ENCODE results near the gene CBR1. TPM values are rescaled to one million over a fixed set of nuclear protein-coding genes. Genes with fewer than 3 reads are reported as not detected.

The CBR1 gene
- total RNA-seq, 2 experiments from 2014 or later = 12.0 TPM; not detected in 1

DNA sequence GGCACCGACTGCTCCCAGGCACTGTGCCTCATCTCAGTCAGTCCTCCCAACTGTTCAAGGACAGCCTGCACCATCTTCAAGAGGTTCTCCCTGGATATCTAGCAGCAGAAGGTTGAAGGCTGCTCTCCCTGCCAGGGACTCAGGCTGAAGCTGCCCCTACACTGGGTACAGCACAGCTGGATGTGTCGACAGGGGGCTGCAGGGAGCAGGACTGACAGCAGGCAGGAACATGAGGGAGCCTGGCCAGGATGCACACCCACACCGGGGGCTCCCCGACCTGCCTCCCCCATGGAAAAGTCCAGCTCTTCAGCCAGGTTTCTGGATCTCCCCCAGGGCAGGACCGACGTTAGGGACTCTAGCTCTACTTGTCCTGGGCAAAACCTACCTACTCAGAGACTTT, 30.0 kb upstream of the CBR1 start:
- Histone ChIP-seq H3K9me3 (ENCODE audit: low read length) (no peaks in the 10 kb centered on the region), H3K4me2 (ENCODE audit: low read length) (no peak overlapping the region), H2AFZ (ENCODE audit: low read length) (no peak overlapping the region), H3K36me3 (ENCODE audit: insufficient read depth, low read length) (peaks cover 56% of the 10 kb centered on the region), H3K4me1 (ENCODE audit: insufficient read depth, low read length, poor library complexity, severe bottlenecking) (no peaks in the 10 kb centered on the region), H3K9me2 (ENCODE audit: insufficient read depth, low read length) (no peaks in the 10 kb centered on the region), H3K27ac (ENCODE audit: low read depth, low read length, poor library complexity, severe bottlenecking) (no peak overlapping the region), H3K79me2 (ENCODE audit: insufficient read depth, low read depth, low read length) (no peaks in the 10 kb centered on the region), H4K20me1 (ENCODE audit: insufficient read depth, low read length) (no peaks in the 10 kb centered on the region), H3K4me3 (ENCODE audit: low read depth, low read length, poor library complexity, severe bottlenecking) (no peak overlapping the region)
- TF ChIP-seq, protein P1, sequence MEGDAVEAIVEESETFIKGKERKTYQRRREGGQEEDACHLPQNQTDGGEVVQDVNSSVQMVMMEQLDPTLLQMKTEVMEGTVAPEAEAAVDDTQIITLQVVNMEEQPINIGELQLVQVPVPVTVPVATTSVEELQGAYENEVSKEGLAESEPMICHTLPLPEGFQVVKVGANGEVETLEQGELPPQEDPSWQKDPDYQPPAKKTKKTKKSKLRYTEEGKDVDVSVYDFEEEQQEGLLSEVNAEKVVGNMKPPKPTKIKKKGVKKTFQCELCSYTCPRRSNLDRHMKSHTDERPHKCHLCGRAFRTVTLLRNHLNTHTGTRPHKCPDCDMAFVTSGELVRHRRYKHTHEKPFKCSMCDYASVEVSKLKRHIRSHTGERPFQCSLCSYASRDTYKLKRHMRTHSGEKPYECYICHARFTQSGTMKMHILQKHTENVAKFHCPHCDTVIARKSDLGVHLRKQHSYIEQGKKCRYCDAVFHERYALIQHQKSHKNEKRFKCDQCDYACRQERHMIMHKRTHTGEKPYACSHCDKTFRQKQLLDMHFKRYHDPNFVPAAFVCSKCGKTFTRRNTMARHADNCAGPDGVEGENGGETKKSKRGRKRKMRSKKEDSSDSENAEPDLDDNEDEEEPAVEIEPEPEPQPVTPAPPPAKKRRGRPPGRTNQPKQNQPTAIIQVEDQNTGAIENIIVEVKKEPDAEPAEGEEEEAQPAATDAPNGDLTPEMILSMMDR (conservative IDR thresholded peaks at IDR 0.05; ENCODE audit: low read length) = no peak
- TF ChIP-seq EZH2phosphoT487 (IDR thresholded peaks at IDR 0.05; ENCODE audit: borderline replicate concordance, low read depth, low read length) = no peak
- intact Hi-C loops (cut with micrococcal nuclease; ENCODE audit: unreplicated experiment) = no loop called here
- no TSS peak for BruUV-seq (replicated peaks)
- CTCF ChIA-PET (ENCODE audit: unreplicated experiment) = no interaction called here
- no peak for DNase-seq (ENCODE audit: low spot score)
- POLR2A ChIA-PET = no interaction called here

DNA sequence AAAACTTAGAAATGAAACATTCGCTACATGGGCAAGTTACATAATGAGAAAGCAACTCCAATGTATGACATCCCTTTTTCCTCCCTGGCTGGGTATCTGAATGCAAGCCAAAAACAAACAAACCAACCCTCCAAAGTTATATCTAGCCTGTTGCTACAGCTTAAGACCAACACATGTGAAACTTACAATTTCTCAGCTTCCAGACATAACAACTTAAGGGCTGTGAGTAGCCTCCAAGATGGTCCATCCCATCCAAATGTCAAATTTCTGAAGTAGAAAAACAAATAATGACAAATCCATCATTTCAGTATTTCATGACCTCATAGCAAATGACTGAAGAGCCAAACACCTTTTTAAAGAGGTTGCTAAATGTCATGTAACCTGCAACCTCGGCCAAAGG, 29.4 kb upstream of the CBR1 start:
- Histone ChIP-seq H3K27ac (ENCODE audit: low read depth, low read length, poor library complexity, severe bottlenecking) (no peak overlapping the region), H4K20me1 (ENCODE audit: insufficient read depth, low read length) (no peaks in the 10 kb centered on the region), H2AFZ (ENCODE audit: low read length) (no peak overlapping the region), H3K9me3 (ENCODE audit: low read length) (no peaks in the 10 kb centered on the region), H3K79me2 (ENCODE audit: insufficient read depth, low read depth, low read length) (no peaks in the 10 kb centered on the region), H3K4me3 (ENCODE audit: low read depth, low read length, poor library complexity, severe bottlenecking) (no peak overlapping the region), H3K4me1 (ENCODE audit: insufficient read depth, low read length, poor library complexity, severe bottlenecking) (no peaks in the 10 kb centered on the region), H3K9me2 (ENCODE audit: insufficient read depth, low read length) (no peaks in the 10 kb centered on the region), H3K36me3 (ENCODE audit: insufficient read depth, low read length) (peaks cover 61% of the 10 kb centered on the region), H3K4me2 (ENCODE audit: low read length) (no peak overlapping the region)
- no TSS peak for BruUV-seq (replicated peaks)
- CTCF ChIA-PET (ENCODE audit: unreplicated experiment) = no interaction called here
- DNase-seq (ENCODE audit: low spot score) = no peak
- TF ChIP-seq EZH2phosphoT487 (IDR thresholded peaks at IDR 0.05; ENCODE audit: borderline replicate concordance, low read depth, low read length) = no peak
- TF ChIP-seq, protein P1 (conservative IDR thresholded peaks at IDR 0.05; ENCODE audit: low read length) = no peak
- POLR2A ChIA-PET = interaction anchor here (0.6 kb wide), 1 partner anchor 17 kb away, joined by 3 read pairs; no protein-coding TSS in a partner anchor
- intact Hi-C loops (cut with micrococcal nuclease; ENCODE audit: unreplicated experiment) = no loop called here

DNA sequence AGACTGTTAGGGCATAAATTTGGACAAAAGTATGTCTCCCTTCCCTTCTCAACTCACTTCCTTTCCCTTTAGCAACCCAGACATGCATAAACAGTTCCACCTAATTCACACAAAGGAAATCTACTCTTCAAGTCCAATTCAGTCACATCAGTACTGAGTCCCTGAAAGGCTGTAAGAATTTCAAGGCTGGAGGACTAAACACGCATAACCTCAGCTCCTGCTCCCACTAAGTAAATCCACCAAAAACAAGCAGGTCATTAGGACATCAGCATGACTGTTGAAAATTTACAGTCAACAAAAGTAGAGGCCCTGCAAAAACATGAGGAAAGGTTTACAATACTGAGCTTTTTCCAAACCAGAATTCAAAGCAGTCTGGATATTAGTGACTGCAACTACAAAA, 27.9 kb upstream of the CBR1 start:
- H3K4me3 ChIP-seq (ENCODE audit: low read depth, low read length, poor library complexity, severe bottlenecking) = no peak overlapping the region
- H3K4me2 ChIP-seq (ENCODE audit: low read length) = no peak overlapping the region
- no peaks in the 10 kb centered on the region for H3K9me2 ChIP-seq (ENCODE audit: insufficient read depth, low read length)
- CTCF ChIA-PET (ENCODE audit: unreplicated experiment) = interaction anchor here (0.7 kb wide), 1 partner anchor 13 kb away, joined by 3 read pairs; no protein-coding TSS in a partner anchor
- no TSS peak for BruUV-seq (replicated peaks)
- no peaks in the 10 kb centered on the region for H3K4me1 ChIP-seq (ENCODE audit: insufficient read depth, low read length, poor library complexity, severe bottlenecking)
- peaks cover 67% of the 10 kb centered on the region for H3K36me3 ChIP-seq (ENCODE audit: insufficient read depth, low read length)
- no peaks in the 10 kb centered on the region for H4K20me1 ChIP-seq (ENCODE audit: insufficient read depth, low read length)
- H2AFZ ChIP-seq (ENCODE audit: low read length) = no peak overlapping the region
- DNase-seq (ENCODE audit: low spot score) = no peak
- no peak overlapping the region for H3K27ac ChIP-seq (ENCODE audit: low read depth, low read length, poor library complexity, severe bottlenecking)
- intact Hi-C loops (cut with micrococcal nuclease; ENCODE audit: unreplicated experiment) = no loop called here
- TF ChIP-seq EZH2phosphoT487 (IDR thresholded peaks at IDR 0.05; ENCODE audit: borderline replicate concordance, low read depth, low read length) = no peak
- TF ChIP-seq, protein P1 (conservative IDR thresholded peaks at IDR 0.05; ENCODE audit: low read length) = no peak
- POLR2A ChIA-PET = interaction anchor here (0.8 to 1.1 kb wide), 2 partner anchors 150 to 1159 kb away, joined by 3 to 6 read pairs; no protein-coding TSS in a partner anchor
- H3K79me2 ChIP-seq (ENCODE audit: insufficient read depth, low read depth, low read length) = no peaks in the 10 kb centered on the region
- no peaks in the 10 kb centered on the region for H3K9me3 ChIP-seq (ENCODE audit: low read length)

Measured in OCI-LY7 (cell line).